Stomach (tissue), 9 donors: ENCODE data around the gene MREG. TPM values are rescaled to one million over a fixed set of nuclear protein-coding genes. Genes with fewer than 3 reads are reported as not detected.

Experiments used
- DNase-seq, 2 donors: peaks; one replicate each; pipeline versions ENCODE4 v3.0.0 to v3.0.0-alpha.2; 2013 to 2019
- H3K27ac ChIP-seq, 5 donors: fragments of 200-600 bp in 4 of 5; sonication (generic) in 4 of 5; one replicate each; pipeline ENCODE4 v1.5.1; 2013 to 2019; ENCODE audit warnings: mild to moderate bottlenecking in 1 of 5, moderate library complexity in 1 of 5
- H3K27me3 ChIP-seq, 3 donors: fragments of 200-600 bp; sonication (generic); one replicate each; pipeline ENCODE4 v1.5.1; 2017 to 2019; ENCODE audit warnings: mixed run types in 1 of 3
- H3K36me3 ChIP-seq, 4 donors: fragments of 200-600 bp; sonication (generic); 1 replicate in 3 of 4; 2 replicates in 1 of 4; pipeline ENCODE4 v1.5.1; 2016 to 2019
- H3K4me1 ChIP-seq, 4 donors: fragments of 200-600 bp; sonication (generic); one replicate each; pipeline ENCODE4 v1.5.1; 2016 to 2019
- H3K4me3 ChIP-seq, 4 donors: fragments of 200-600 bp; sonication (generic) in 3 of 4; one replicate each; pipeline ENCODE4 v1.5.1; 2016 to 2019; ENCODE audit warnings: mild to moderate bottlenecking in 1 of 4
- H3K9me3 ChIP-seq, 4 donors: fragments of 200-600 bp; sonication (generic); one replicate each; pipeline ENCODE4 v1.5.1; 2016 to 2019
- CTCF ChIP-seq, 7 experiments: fragments of 450-650 bp in 4 of 7; fragments of 200-600 bp in 3 of 7; sonication (generic) in 3 of 7; IDR thresholded peaks; one replicate each; pipeline ENCODE4 v1.5.1; 2016 to 2019; ENCODE audit warnings: antibody characterized with exemption in 7 of 7, control low read depth in 2 of 7, mild to moderate bottlenecking in 1 of 7
- EP300 ChIP-seq: sonication (generic); formaldehyde crosslinking; IDR thresholded peaks from one replicate; pipeline ENCODE4 v1.6.1; 2017; ENCODE audit warnings: antibody characterized with exemption
- POLR2A ChIP-seq, 4 donors: fragments of 450-650 bp; IDR thresholded peaks; one replicate each; pipeline ENCODE4 v1.6.1; 2016; ENCODE audit warnings: antibody characterized with exemption in 4 of 4, control low read depth in 2 of 4, mild to moderate bottlenecking in 1 of 4, moderate library complexity in 1 of 4
- POLR2AphosphoS5 ChIP-seq, 3 donors: sonication (generic); formaldehyde crosslinking; IDR thresholded peaks; one replicate each; pipeline ENCODE4 v1.6.1; 2016; ENCODE audit warnings: antibody characterized with exemption in 3 of 3
- WGBS, 5 donors: extraction: QIAGEN DNeasy Blood & Tissue Kit in 3 of 5; methylation state at CpG; one replicate each; pipeline versions ENCODE4 v1.1.5 to v1.1.7; 2013 to 2018; 5-methylcytosine and 5-hydroxymethylcytosine counted together
- intact Hi-C: fragments of 100-400 bp; cut with DNase I; formaldehyde crosslinking; loops from one replicate; pipeline ENCODE4 v1.15.1; 2023; ENCODE audit warnings: low total_unique reads
- polyA plus RNA-seq, 3 donors: library from polyadenylated mRNA; stranded (reverse); fragments of 200-250 nt; gene quantifications; one replicate each; pipeline ENCODE4 v1.2.3, GENCODE V29; 2013
- total RNA-seq, 5 donors: library from RNA; depleted of rRNA; stranded (reverse); fragments of >200 nt; gene quantifications; one replicate each; pipeline versions ENCODE4 v1.1.0 to v1.2.3, GENCODE V29; 2014 to 2016
- donor health status: healthy with polysubstance abuse.
- donor health status: Bipolar disorder and iron deficiency.
- donor health status: healthy.

The MREG gene
- total and polyA plus RNA-seq, 8 donors, result 2.2 to 21.7 (median 4.6) TPM

GRCh38 chr2:215967590-215968378 lies 45.6 kb downstream of the MREG start:
- H3K27me3 ChIP-seq, result no peaks in the 10 kb centered on the region
- no peaks in the 10 kb centered on the region for H3K36me3 ChIP-seq
- no peak overlapping the region for H3K4me3 ChIP-seq
- DNase-seq, result no peak
- no peak for TF ChIP-seq POLR2AphosphoS5 (IDR thresholded peaks at IDR 0.05)
- TF ChIP-seq EP300, result no peak
- no peak for TF ChIP-seq CTCF (IDR thresholded peaks at IDR 0.05)
- no peak for TF ChIP-seq POLR2A (IDR thresholded peaks at IDR 0.05)
- no peak overlapping the region for H3K27ac ChIP-seq
- no peaks in the 10 kb centered on the region for H3K9me3 ChIP-seq
- no peaks in the 10 kb centered on the region for H3K4me1 ChIP-seq
- WGBS, 5 donors, result 79 to 94% (median 88%) methylated on average over 3 of the region's 3 CpGs
- intact Hi-C loops, result no loop called here

GRCh38 chr2:215966951-215967350 lies 46.4 kb downstream of the MREG start:
- intact Hi-C loops, result no loop called here
- Histone ChIP-seq H3K4me1 (no peaks in the 10 kb centered on the region), H3K4me3 (no peak overlapping the region), H3K27me3 (no peaks in the 10 kb centered on the region), H3K9me3 (no peaks in the 10 kb centered on the region), H3K27ac (no peak overlapping the region), H3K36me3 (no peaks in the 10 kb centered on the region)
- 59 to 73% (median 61%) methylated on average over 3 of the region's 3 CpGs for WGBS, 5 donors
- no peak for DNase-seq
- TF ChIP-seq EP300, result no peak
- TF ChIP-seq CTCF (IDR thresholded peaks at IDR 0.05), result no peak
- no peak for TF ChIP-seq POLR2A (IDR thresholded peaks at IDR 0.05)
- TF ChIP-seq POLR2AphosphoS5 (IDR thresholded peaks at IDR 0.05), result no peak

GRCh38 chr2:215966274-215966673 lies 47.1 kb downstream of the MREG start:
- Histone ChIP-seq H3K9me3 (no peaks in the 10 kb centered on the region), H3K36me3 (no peaks in the 10 kb centered on the region), H3K27me3 (no peaks in the 10 kb centered on the region), H3K4me3 (no peak overlapping the region), H3K4me1 (no peaks in the 10 kb centered on the region), H3K27ac (no peak overlapping the region)
- no peak for TF ChIP-seq POLR2AphosphoS5 (IDR thresholded peaks at IDR 0.05)
- TF ChIP-seq POLR2A (IDR thresholded peaks at IDR 0.05), result no peak
- no peak for TF ChIP-seq EP300
- TF ChIP-seq CTCF (IDR thresholded peaks at IDR 0.05), result no peak
- intact Hi-C loops, result no loop called here
- 69 to 86% (median 74%) methylated on average over 4 of the region's 4 CpGs for WGBS, 5 donors
- no peak for DNase-seq

GRCh38 chr2:215965532-215966165 lies 47.7 kb downstream of the MREG start:
- no peaks in the 10 kb centered on the region for H3K27me3 ChIP-seq
- H3K9me3 ChIP-seq, result no peaks in the 10 kb centered on the region
- WGBS, 5 donors, result 91 to 100% (median 100%) methylated on average over 1 of the region's 1 CpG
- no peaks in the 10 kb centered on the region for H3K36me3 ChIP-seq
- no peaks in the 10 kb centered on the region for H3K4me1 ChIP-seq
- intact Hi-C loops, result no loop called here
- H3K27ac ChIP-seq, result no peak overlapping the region
- TF ChIP-seq CTCF (IDR thresholded peaks at IDR 0.05), result no peak
- no peak for TF ChIP-seq POLR2AphosphoS5 (IDR thresholded peaks at IDR 0.05)
- TF ChIP-seq EP300, result no peak
- TF ChIP-seq POLR2A (IDR thresholded peaks at IDR 0.05), result no peak
- no peak overlapping the region for H3K4me3 ChIP-seq
- no peak for DNase-seq
